Endothelial cell of umbilical vein (primary cell): ENCODE results near the gene SHISA3. TPM values are rescaled to one million over a fixed set of nuclear protein-coding genes. Genes with fewer than 3 reads are reported as not detected.

Experiments used
- BruUV-seq: library from RNA; stranded (reverse); fragments of 400-500 nt; replicated peaks from 2 replicates; lab custom pipeline; 2021; lab: Mats Ljungman, UMichigan
- CTCF ChIA-PET: fragments of 300-600, 350-600 bp; sonication (Branson Sonifier 250); formaldehyde crosslinking; loops from one replicate; lab custom pipeline; 2021; ENCODE audit warnings: antibody characterized with exemption, inconsistent platforms; lab: Charles Lee
- POLR2A ChIA-PET: fragments of 300-600, 350-600 bp; sonication (Branson Sonifier 250); formaldehyde crosslinking; loops from one replicate; lab custom pipeline; 2021; ENCODE audit warnings: antibody characterized with exemption, inconsistent platforms; lab: Charles Lee
- DNase-seq: peaks from one replicate; pipeline ENCODE4 v3.0.0-alpha.2; 2011; ENCODE audit warnings: low read depth, low spot score
- FAIRE-seq: peaks from 2 replicates; lab custom pipeline; 2011; peaks lifted over from hg19 to GRCh38; lab: Jason Lieb, UNC
- H2AFZ ChIP-seq: 2 replicates; pipeline ENCODE4 v1.6.0; 2012; ENCODE audit warnings: low read depth, low read length, control low read depth, inconsistent platforms
- H3K27ac ChIP-seq: 2 replicates; pipeline ENCODE4 v1.5.1; 2011; ENCODE audit warnings: low read depth, mild to moderate bottlenecking, control low read depth, low read length, moderate library complexity; ENCODE audit not compliant: insufficient read depth
- H3K27me3 ChIP-seq, 2 experiments: 2 replicates each; pipeline versions ENCODE4 v1.6.0 to v1.6.1; 2011; ENCODE audit warnings: low read length in 2 of 2, mixed read lengths in 1 of 2; ENCODE audit not compliant: control insufficient read depth in 2 of 2, insufficient read depth in 2 of 2
- H3K36me3 ChIP-seq, 2 experiments: 2 replicates in 1 of 2; 3 replicates in 1 of 2; pipeline ENCODE4 v1.5.1; 2011; ENCODE audit warnings: low read length in 2 of 2, mild to moderate bottlenecking in 1 of 2, moderate library complexity in 1 of 2; ENCODE audit not compliant: control insufficient read depth in 2 of 2, insufficient read depth in 2 of 2; ENCODE audit errors: extremely low read depth in 1 of 2
- H3K4me1 ChIP-seq: 3 replicates; pipeline ENCODE4 v1.5.1; 2011; ENCODE audit warnings: mild to moderate bottlenecking, low read length; ENCODE audit not compliant: control insufficient read depth, insufficient read depth; ENCODE audit errors: extremely low read depth
- H3K4me2 ChIP-seq: 2 replicates; pipeline ENCODE4 v1.6.1; 2011; ENCODE audit warnings: low read length, control low read depth, mixed read lengths; ENCODE audit not compliant: insufficient read depth
- H3K4me3 ChIP-seq, 3 experiments: fragments of 200-600 bp in 1 of 3; sonication (generic), shearing (Covaris generic) in 1 of 3; replicated peaks in 1 of 3; 2 replicates each; pipeline ENCODE4 v1.5.1; 2011 to 2016; ENCODE audit warnings: control low read depth in 3 of 3, low read length in 3 of 3, mild to moderate bottlenecking in 2 of 3, inconsistent platforms in 1 of 3, low read depth in 1 of 3, moderate library complexity in 1 of 3; ENCODE audit not compliant: insufficient read depth in 1 of 3
- H3K79me2 ChIP-seq: 2 replicates; pipeline ENCODE4 v1.6.0; 2012; ENCODE audit warnings: low read length, inconsistent platforms; ENCODE audit not compliant: control insufficient read depth, insufficient read depth
- H3K9ac ChIP-seq: replicated peaks from 2 replicates; pipeline ENCODE3; 2011; ENCODE audit warnings: low read length, control low read depth; ENCODE audit not compliant: insufficient read depth; ENCODE audit errors: extremely low read depth
- H3K9me1 ChIP-seq: replicated peaks from 3 replicates; pipeline ENCODE4 v1.6.0; 2011; ENCODE audit warnings: mild to moderate bottlenecking, low read length; ENCODE audit not compliant: control insufficient read depth, insufficient read depth; ENCODE audit errors: extremely low read depth
- H3K9me3 ChIP-seq: replicated peaks from 2 replicates; pipeline ENCODE4 v1.5.1; 2012; ENCODE audit warnings: low read length, inconsistent platforms; ENCODE audit not compliant: control insufficient read depth, insufficient read depth
- H4K20me1 ChIP-seq: replicated peaks from 2 replicates; pipeline ENCODE3; 2011; ENCODE audit warnings: mild to moderate bottlenecking, low read length; ENCODE audit not compliant: control insufficient read depth, insufficient read depth; ENCODE audit errors: extremely low read depth
- EZH2 ChIP-seq: IDR thresholded peaks from 2 replicates; pipeline ENCODE4 v1.6.1; 2012; ENCODE audit warnings: borderline replicate concordance, low read depth, mild to moderate bottlenecking, moderate library complexity, low read length, inconsistent platforms; ENCODE audit not compliant: severe bottlenecking
- FOS ChIP-seq: IDR thresholded peaks from 2 replicates; pipeline ENCODE4 v1.6.1; 2011; ENCODE audit warnings: mild to moderate bottlenecking, low read length, moderate library complexity, borderline replicate concordance; ENCODE audit not compliant: insufficient read depth
- GATA2 ChIP-seq: IDR thresholded peaks from 2 replicates; pipeline ENCODE4 v1.7.0; 2011; ENCODE audit warnings: low read depth, mild to moderate bottlenecking, moderate library complexity, mixed read lengths, low read length; ENCODE audit not compliant: insufficient read length, insufficient read depth
- MYC ChIP-seq: IDR thresholded peaks from one replicate; pipeline ENCODE4 v1.6.1; 2011; ENCODE audit warnings: mild to moderate bottlenecking, low read depth, low read length
- POLR2A ChIP-seq: IDR thresholded peaks from 2 replicates; pipeline ENCODE4 v1.6.1; 2012; ENCODE audit warnings: low read depth, mild to moderate bottlenecking, control low read depth, low read length
- POLR2AphosphoS5 ChIP-seq: IDR thresholded peaks from 2 replicates; pipeline ENCODE4 v1.6.1; 2012; ENCODE audit warnings: low read depth, mild to moderate bottlenecking, control low read depth, low read length, moderate library complexity; ENCODE audit not compliant: insufficient read depth
- dilution Hi-C: fragments of 300-500 bp; cut with MboI; formaldehyde crosslinking; loops from one replicate; pipeline ENCODE4 v1.15.0; 2019; ENCODE audit warnings: low sequenced_read_pairs; ENCODE audit not compliant: extremely low pct_ligation_motif_present
- intact Hi-C: fragments of 100-400 bp; cut with micrococcal nuclease; formaldehyde crosslinking; loops from one replicate; pipeline ENCODE4 v1.10.0; 2022
- polyA plus RNA-seq, 4 experiments: library from polyadenylated mRNA; depleted of rRNA in 3 of 4; stranded (reverse) in 3 of 4; unstranded in 1 of 4; fragments of >200 nt; gene quantifications; 2 replicates each; pipeline versions ENCODE4 v1.2.1 to v1.2.3, GENCODE V29; 2011 to 2012; ENCODE audit warnings: missing spikeins in 1 of 4
- total RNA-seq: library from RNA; stranded (reverse); gene quantifications from 2 replicates; pipeline ENCODE4 v1.2.3, GENCODE V29; 2021

The SHISA3 gene
- total and polyA plus RNA-seq, 2 donors (not counting 3 experiments of a cell fraction or from before 2014, with no cell fraction given): 12.0 to 16.6 TPM

- Histone ChIP-seq H3K4me3 (no peak overlapping the region), H3K9me3 (no peaks in the 10 kb centered on the region), H3K27me3 (no peaks in the 10 kb centered on the region), H3K9me1 (no peaks in the 10 kb centered on the region), H3K79me2 (no peaks in the 10 kb centered on the region), H3K27ac (no peak overlapping the region), H4K20me1 (no peaks in the 10 kb centered on the region), H3K4me2 (no peak overlapping the region), H3K4me1 (peaks cover 11% of the 10 kb centered on the region), H3K9ac (no peak overlapping the region), H2AFZ (no peak overlapping the region), H3K36me3 (no peaks in the 10 kb centered on the region)
- no TSS peak for BruUV-seq
- dilution Hi-C loops (no loop called here), intact Hi-C loops (no loop called here)
- DNase-seq (no peak), FAIRE-seq (no peak)
- CTCF ChIA-PET: no interaction called here
- POLR2A ChIA-PET: no interaction called here
- TF ChIP-seq POLR2AphosphoS5 (no peak), MYC (no peak), POLR2A (no peak), EZH2 (no peak), FOS (no peak)
Observed at GRCh38 chr4:42417550-42417949, 20.3 kb downstream of the SHISA3 start.

- no peaks in the 10 kb centered on the region for H4K20me1 ChIP-seq
- H3K4me1 ChIP-seq: peaks cover 3% of the 10 kb centered on the region
- H2AFZ ChIP-seq: no peak overlapping the region
- H3K9me3 ChIP-seq: no peaks in the 10 kb centered on the region
- no peaks in the 10 kb centered on the region for H3K36me3 ChIP-seq
- TF ChIP-seq POLR2A: no peak
- no peak for TF ChIP-seq MYC
- TF ChIP-seq POLR2AphosphoS5: no peak
- TF ChIP-seq EZH2: no peak
- no peak for TF ChIP-seq GATA2
- TF ChIP-seq FOS: no peak
- DNase-seq (no peak), FAIRE-seq (no peak)
- intact Hi-C loops (no loop called here), dilution Hi-C loops (no loop called here)
- CTCF ChIA-PET: interaction anchor here (1.1 to 1.8 kb wide), 2 partner anchors 46 to 140 kb away, joined by 4 read pairs; no protein-coding TSS in a partner anchor
- no peaks in the 10 kb centered on the region for H3K9me1 ChIP-seq
- H3K27me3 ChIP-seq: no peaks in the 10 kb centered on the region
- no peak overlapping the region for H3K9ac ChIP-seq
- POLR2A ChIA-PET: no interaction called here
- no peak overlapping the region for H3K4me2 ChIP-seq
- H3K27ac ChIP-seq: no peak overlapping the region
- BruUV-seq: no TSS peak
- H3K79me2 ChIP-seq: no peaks in the 10 kb centered on the region
- no peak overlapping the region for H3K4me3 ChIP-seq
Observed at GRCh38 chr4:42420140-42420539, 22.9 kb downstream of the SHISA3 start.
